ENCODE data around the gene OR6V1.
"Not testable (repeated sequence)": the region's sequence is repeated elsewhere in the genome, so short reads cannot be mapped to it uniquely, and the experiment has no call there.

Gene OR6V1

GRCh38 chr7:143043391-143043790 lies 8.8 kb upstream of the OR6V1 start:
- no peak for DNase-seq

GRCh38 chr7:143046426-143046851 lies 5.7 kb upstream of the OR6V1 start:
- DNase-seq = no peak

GRCh38 chr7:143047326-143047725 lies 4.8 kb upstream of the OR6V1 start:
- DNase-seq = no peak

- DNase-seq = no peak
Observed at GRCh38 chr7:143048827-143049226, 3.3 kb upstream of the OR6V1 start.

- no peak for DNase-seq
Observed at GRCh38 chr7:143049362-143049761, 2.8 kb upstream of the OR6V1 start.

GRCh38 chr7:143050931-143051330 lies 1.2 kb upstream of the OR6V1 start:
- no peak for DNase-seq

- DNase-seq = no peak
Observed at GRCh38 chr7:143054621-143055020, 2.5 kb downstream of the OR6V1 start.

GRCh38 chr7:143055754-143056153 lies 3.6 kb downstream of the OR6V1 start:
- no peak for DNase-seq

- DNase-seq = no peak
Observed at GRCh38 chr7:143063741-143064140, 11.6 kb downstream of the OR6V1 start.

- no peak for DNase-seq
Observed at GRCh38 chr7:143068446-143068845, 16.3 kb downstream of the OR6V1 start.

GRCh38 chr7:143069912-143070500 lies 17.9 kb downstream of the OR6V1 start:
- no peak for DNase-seq

GRCh38 chr7:143073556-143073955 lies 21.4 kb downstream of the OR6V1 start:
- DNase-seq = no peak

GRCh38 chr7:143074141-143074540 lies 22.0 kb downstream of the OR6V1 start:
- DNase-seq = no peak

GRCh38 chr7:143085109-143085508 lies 33.0 kb downstream of the OR6V1 start:
- DNase-seq = no peak

GRCh38 chr7:143085610-143086009 lies 33.5 kb downstream of the OR6V1 start:
- not testable (repeated sequence) for DNase-seq

GRCh38 chr7:143088549-143089231 lies 36.5 kb downstream of the OR6V1 start:
- DNase-seq = not testable (repeated sequence)

GRCh38 chr7:143096146-143096545 lies 44.0 kb downstream of the OR6V1 start:
- no peak for DNase-seq

- not testable (repeated sequence) for DNase-seq
Observed at GRCh38 chr7:143099579-143099978, 47.4 kb downstream of the OR6V1 start.
